ENCODE results near the gene POLR1E. TPM values are rescaled to one million over a fixed set of nuclear protein-coding genes. Genes with fewer than 3 reads are reported as not detected.

Gene POLR1E
- total and polyA plus RNA-seq, 2 donors (not counting 3 experiments of a cell fraction or from before 2014, with no cell fraction given), result 9.0 to 21.2 TPM

DNA sequence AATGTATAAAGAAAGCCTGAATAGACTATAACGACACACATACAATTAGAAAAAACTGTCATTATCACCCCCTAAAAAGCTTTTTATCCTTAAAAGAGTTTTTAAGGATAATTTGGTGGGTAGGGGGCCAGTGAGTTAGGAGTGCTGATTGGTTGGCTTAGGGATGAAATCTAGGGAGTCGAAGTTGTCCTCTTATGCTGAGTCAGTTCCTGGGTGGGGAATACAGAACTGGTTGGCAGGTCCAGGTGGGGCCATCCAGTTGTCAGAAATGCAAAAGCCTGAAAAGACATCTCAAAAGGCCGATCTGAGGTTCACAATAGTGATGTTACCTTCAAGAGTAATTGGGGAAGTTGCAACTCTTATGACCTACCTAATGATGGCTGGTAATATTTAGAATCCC is 34.1 kb upstream of the POLR1E start:
- BruUV-seq (replicated peaks), result no TSS peak
- Histone ChIP-seq H2AFZ (ENCODE audit: low read depth, low read length) (no peak overlapping the region), H3K27ac (ENCODE audit: insufficient read depth, low read depth, low read length) (no peak overlapping the region), H3K4me2 (ENCODE audit: insufficient read depth, low read length) (no peak overlapping the region), H3K4me3 (replicated peaks in 1 of 3; ENCODE audit: insufficient read depth in 1 of 3, low read depth in 1 of 3, low read length in 3 of 3) (no peak overlapping the region), H3K9me1 (replicated peaks; ENCODE audit: control insufficient read depth, extremely low read depth, insufficient read depth, low read length) (no peaks in the 10 kb centered on the region), H3K27me3 (ENCODE audit: control insufficient read depth in 2 of 2, insufficient read depth in 2 of 2, low read length in 2 of 2) (no peaks in the 10 kb centered on the region), H3K4me1 (ENCODE audit: control insufficient read depth, extremely low read depth, insufficient read depth, low read length) (no peaks in the 10 kb centered on the region), H3K9ac (replicated peaks; ENCODE audit: extremely low read depth, insufficient read depth, low read length) (no peak overlapping the region), H4K20me1 (replicated peaks; ENCODE audit: control insufficient read depth, extremely low read depth, insufficient read depth, low read length) (peaks cover 7% of the 10 kb centered on the region), H3K36me3 (ENCODE audit: control insufficient read depth in 2 of 2, extremely low read depth in 1 of 2, insufficient read depth in 2 of 2, low read length in 2 of 2) (peaks cover 0 to 3% of the 10 kb centered on the region in 2 experiments), H3K79me2 (ENCODE audit: control insufficient read depth, insufficient read depth, low read length) (peaks cover 59% of the 10 kb centered on the region), H3K9me3 (replicated peaks; ENCODE audit: control insufficient read depth, insufficient read depth, low read length) (no peaks in the 10 kb centered on the region)
- dilution Hi-C loops (cut with MboI; ENCODE audit: extremely low pct_ligation_motif_present, low sequenced_read_pairs) (no loop called here), intact Hi-C loops (cut with micrococcal nuclease) (no loop called here)
- TF ChIP-seq FOS (IDR thresholded peaks at IDR 0.05; ENCODE audit: borderline replicate concordance, insufficient read depth, low read length), result no peak
- no peak for TF ChIP-seq POLR2AphosphoS5 (IDR thresholded peaks at IDR 0.05; ENCODE audit: insufficient read depth, low read depth, low read length)
- TF ChIP-seq, protein P1, sequence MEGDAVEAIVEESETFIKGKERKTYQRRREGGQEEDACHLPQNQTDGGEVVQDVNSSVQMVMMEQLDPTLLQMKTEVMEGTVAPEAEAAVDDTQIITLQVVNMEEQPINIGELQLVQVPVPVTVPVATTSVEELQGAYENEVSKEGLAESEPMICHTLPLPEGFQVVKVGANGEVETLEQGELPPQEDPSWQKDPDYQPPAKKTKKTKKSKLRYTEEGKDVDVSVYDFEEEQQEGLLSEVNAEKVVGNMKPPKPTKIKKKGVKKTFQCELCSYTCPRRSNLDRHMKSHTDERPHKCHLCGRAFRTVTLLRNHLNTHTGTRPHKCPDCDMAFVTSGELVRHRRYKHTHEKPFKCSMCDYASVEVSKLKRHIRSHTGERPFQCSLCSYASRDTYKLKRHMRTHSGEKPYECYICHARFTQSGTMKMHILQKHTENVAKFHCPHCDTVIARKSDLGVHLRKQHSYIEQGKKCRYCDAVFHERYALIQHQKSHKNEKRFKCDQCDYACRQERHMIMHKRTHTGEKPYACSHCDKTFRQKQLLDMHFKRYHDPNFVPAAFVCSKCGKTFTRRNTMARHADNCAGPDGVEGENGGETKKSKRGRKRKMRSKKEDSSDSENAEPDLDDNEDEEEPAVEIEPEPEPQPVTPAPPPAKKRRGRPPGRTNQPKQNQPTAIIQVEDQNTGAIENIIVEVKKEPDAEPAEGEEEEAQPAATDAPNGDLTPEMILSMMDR (IDR thresholded peaks at IDR 0.05; ENCODE audit: extremely low read depth in 1 of 2, insufficient read depth in 1 of 2, low read depth in 1 of 2, low read length in 2 of 2), result no peak
- TF ChIP-seq POLR2A (IDR thresholded peaks at IDR 0.05; ENCODE audit: low read depth, low read length), result no peak
- TF ChIP-seq JUN (IDR thresholded peaks at IDR 0.05; ENCODE audit: borderline replicate concordance, insufficient read depth, insufficient read length, low read depth), result no peak
- TF ChIP-seq, protein P2, sequence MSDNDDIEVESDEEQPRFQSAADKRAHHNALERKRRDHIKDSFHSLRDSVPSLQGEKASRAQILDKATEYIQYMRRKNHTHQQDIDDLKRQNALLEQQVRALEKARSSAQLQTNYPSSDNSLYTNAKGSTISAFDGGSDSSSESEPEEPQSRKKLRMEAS (IDR thresholded peaks at IDR 0.05; ENCODE audit: insufficient read depth, insufficient read length), result no peak
- TF ChIP-seq MYC (IDR thresholded peaks at IDR 0.05; ENCODE audit: low read depth, low read length), result no peak
- TF ChIP-seq GATA2 (IDR thresholded peaks at IDR 0.05; ENCODE audit: insufficient read depth, insufficient read length, low read depth, low read length), result no peak
- CTCF ChIA-PET, result no interaction called here
- POLR2A ChIA-PET, result no interaction called here
- DNase-seq (ENCODE audit: low read depth, low spot score), result no peak
- FAIRE-seq, result no peak
